Uterus (tissue), 2 donors: ENCODE measurements around the gene ATXN7L1.

ENCODE experiments used
- CTCF ChIP-seq, 4 experiments: fragments of 200-600 bp in 2 of 4; fragments of 450-650 bp in 2 of 4; sonication (generic) in 2 of 4; IDR thresholded peaks; one replicate each; pipeline ENCODE4 v1.5.1; 2016 to 2019; ENCODE audit warnings: antibody characterized with exemption in 4 of 4, mild to moderate bottlenecking in 2 of 4, moderate library complexity in 1 of 4
- POLR2A ChIP-seq, 2 donors: fragments of 450-650 bp; IDR thresholded peaks; one replicate each; pipeline ENCODE4 v1.6.1; 2016; ENCODE audit warnings: antibody characterized with exemption in 2 of 2, mild to moderate bottlenecking in 1 of 2, moderate library complexity in 1 of 2

- TF ChIP-seq CTCF (IDR thresholded peaks at IDR 0.05): no peak
- no peak for TF ChIP-seq POLR2A (IDR thresholded peaks at IDR 0.05)
These were observed 238.6 kb downstream of the ATXN7L1 start for GRCh38 chr7:105637755-105638154.
